Measurements from ENCODE around the gene LTK.

DNA sequence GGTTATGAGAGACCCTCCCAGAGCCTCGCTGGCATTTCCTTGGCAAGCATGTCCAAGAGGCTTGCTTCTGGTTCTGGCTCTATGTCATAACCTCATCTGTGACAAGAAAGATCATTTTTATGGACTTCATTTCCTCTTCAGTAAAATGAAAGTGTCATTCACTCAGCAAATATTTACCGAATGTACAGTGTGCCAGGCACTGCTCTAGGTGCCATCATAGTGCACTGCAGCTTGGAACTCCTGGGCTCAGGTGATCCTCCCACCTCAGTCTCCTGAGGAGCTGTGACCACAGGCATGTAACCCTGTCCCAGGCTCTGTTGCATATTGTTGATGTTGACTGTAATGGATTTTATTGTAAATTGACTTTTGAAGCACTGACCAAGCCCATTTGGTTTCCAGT is 38.7 kb downstream of the LTK start:
- TF ChIP-seq, protein P1, sequence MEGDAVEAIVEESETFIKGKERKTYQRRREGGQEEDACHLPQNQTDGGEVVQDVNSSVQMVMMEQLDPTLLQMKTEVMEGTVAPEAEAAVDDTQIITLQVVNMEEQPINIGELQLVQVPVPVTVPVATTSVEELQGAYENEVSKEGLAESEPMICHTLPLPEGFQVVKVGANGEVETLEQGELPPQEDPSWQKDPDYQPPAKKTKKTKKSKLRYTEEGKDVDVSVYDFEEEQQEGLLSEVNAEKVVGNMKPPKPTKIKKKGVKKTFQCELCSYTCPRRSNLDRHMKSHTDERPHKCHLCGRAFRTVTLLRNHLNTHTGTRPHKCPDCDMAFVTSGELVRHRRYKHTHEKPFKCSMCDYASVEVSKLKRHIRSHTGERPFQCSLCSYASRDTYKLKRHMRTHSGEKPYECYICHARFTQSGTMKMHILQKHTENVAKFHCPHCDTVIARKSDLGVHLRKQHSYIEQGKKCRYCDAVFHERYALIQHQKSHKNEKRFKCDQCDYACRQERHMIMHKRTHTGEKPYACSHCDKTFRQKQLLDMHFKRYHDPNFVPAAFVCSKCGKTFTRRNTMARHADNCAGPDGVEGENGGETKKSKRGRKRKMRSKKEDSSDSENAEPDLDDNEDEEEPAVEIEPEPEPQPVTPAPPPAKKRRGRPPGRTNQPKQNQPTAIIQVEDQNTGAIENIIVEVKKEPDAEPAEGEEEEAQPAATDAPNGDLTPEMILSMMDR (IDR thresholded peaks at IDR 0.05): no peak
- no peak for TF ChIP-seq POLR2A (IDR thresholded peaks at IDR 0.05)

Data from thyroid gland (tissue), 4 donors.